Upper lobe of left lung (tissue), 4 donors: ENCODE results near the gene DCAF16.

Experiments used
- EP300 ChIP-seq, 4 donors: sonication (generic); formaldehyde crosslinking; IDR thresholded peaks; one replicate each; pipeline ENCODE4 v1.5.1; 2017; ENCODE audit warnings: antibody characterized with exemption in 4 of 4, control low read depth in 2 of 4
- POLR2A ChIP-seq, 4 donors: fragments of 450-650 bp; IDR thresholded peaks; one replicate each; pipeline ENCODE4 v1.5.1; 2016 to 2017; ENCODE audit warnings: antibody characterized with exemption in 4 of 4, mild to moderate bottlenecking in 2 of 4
- POLR2AphosphoS5 ChIP-seq, 2 donors: sonication (generic); formaldehyde crosslinking; IDR thresholded peaks; one replicate each; pipeline ENCODE4 v1.5.1; 2017; ENCODE audit warnings: antibody characterized with exemption in 2 of 2

- TF ChIP-seq POLR2AphosphoS5 (IDR thresholded peaks at IDR 0.05) (no peak), POLR2A (IDR thresholded peaks at IDR 0.05) (no peak), EP300 (IDR thresholded peaks at IDR 0.05) (no peak)
Measured at GRCh38 chr4:17765514-17766286, 44.9 kb downstream of the DCAF16 start.
